NCI-H1092 (cell line): Measurements from ENCODE around the gene FLRT3.

ENCODE experiments used
- DNase-seq: peaks from one replicate; lab custom pipeline; 2025; lab: John Stamatoyannopoulos, UW

The FLRT3 gene

DNA sequence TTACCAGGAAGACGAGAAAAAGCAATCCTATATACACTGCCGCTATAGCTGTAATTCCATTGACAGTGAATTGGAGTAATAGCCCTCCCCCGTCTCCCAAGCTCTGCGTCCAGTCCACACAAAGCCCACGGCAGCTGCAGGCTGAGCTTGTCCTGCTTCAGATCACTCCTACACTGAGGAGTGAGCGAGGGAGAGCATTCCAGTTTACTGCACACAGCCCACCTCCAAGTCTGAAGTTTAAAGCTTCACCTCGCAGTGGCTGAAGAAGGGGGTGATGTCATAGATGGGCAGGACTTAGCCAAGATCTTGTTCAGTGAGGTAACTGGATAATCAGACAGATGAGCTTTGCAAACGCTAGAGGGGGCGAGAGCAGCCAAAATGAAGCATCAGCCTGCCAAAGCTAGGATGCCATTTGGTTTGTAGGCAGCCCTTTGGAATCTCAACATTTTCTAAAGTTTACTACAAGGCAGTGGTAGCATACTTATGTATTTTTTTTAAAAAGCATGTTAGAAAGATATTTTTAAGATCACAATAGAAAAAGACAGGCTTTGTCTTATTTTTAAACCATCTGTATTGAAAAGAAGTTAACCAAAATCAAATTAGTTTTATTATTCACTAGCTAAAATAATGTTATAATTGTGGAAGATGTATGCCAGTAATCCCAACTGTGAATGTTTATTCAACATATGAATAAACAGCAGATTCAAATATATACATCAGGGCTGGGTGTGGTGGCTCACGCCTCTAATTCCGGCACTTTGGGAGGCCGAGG lies at the start of gene FLRT3:
FLRT3 (minus strand) TSS at position 213 of the 772 bp plus-strand sequence. CDS start 10,106 bp downstream, outside the sequence.
- DNase-seq = peak; percentile 79

DNA sequence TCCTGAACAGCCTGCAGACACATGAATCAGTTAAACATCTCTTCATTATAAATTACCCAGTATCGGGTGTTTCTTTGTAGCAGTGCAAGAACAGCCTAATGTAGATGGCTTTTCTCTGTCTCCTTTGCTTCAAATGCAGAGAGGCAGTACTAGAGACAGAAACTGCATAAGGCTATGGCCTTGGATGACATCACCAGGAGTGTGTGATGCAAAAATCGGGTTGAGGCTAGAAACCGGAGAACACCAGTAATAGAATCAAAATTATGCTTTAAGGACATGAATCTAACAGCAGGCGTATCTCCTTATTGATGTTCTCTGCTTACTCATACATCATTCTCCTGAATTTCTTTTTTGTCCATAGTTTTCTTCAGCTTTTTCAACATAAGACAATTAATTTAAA lies 49.3 kb upstream of the FLRT3 start:
- DNase-seq = no peak

DNA sequence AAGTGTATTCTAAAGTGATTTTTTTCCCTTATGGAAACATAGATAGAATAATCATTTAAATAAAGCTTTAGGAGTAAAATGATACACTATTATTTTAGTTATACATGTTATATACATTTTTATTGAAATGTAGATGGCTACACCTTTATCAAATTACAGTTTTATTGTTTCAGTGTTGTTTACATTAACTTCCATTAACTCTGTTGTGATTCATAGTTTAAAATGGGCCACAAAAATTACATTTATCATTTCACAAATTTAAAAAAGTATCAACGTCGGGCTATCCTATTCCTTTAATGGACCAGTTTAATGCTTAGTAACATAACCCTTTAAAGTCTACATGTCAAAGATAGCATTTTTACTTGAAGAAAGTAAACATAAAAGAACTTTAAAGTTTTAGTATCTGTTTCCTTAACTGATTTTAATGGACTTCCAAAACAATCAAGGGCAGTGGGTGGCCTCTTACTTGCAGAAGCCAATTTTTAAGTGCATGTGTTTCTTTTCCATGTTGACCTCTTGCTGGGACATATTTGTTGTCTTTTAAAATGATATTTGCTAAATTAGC lies 47.8 kb upstream of the FLRT3 start:
- DNase-seq = no peak

DNA sequence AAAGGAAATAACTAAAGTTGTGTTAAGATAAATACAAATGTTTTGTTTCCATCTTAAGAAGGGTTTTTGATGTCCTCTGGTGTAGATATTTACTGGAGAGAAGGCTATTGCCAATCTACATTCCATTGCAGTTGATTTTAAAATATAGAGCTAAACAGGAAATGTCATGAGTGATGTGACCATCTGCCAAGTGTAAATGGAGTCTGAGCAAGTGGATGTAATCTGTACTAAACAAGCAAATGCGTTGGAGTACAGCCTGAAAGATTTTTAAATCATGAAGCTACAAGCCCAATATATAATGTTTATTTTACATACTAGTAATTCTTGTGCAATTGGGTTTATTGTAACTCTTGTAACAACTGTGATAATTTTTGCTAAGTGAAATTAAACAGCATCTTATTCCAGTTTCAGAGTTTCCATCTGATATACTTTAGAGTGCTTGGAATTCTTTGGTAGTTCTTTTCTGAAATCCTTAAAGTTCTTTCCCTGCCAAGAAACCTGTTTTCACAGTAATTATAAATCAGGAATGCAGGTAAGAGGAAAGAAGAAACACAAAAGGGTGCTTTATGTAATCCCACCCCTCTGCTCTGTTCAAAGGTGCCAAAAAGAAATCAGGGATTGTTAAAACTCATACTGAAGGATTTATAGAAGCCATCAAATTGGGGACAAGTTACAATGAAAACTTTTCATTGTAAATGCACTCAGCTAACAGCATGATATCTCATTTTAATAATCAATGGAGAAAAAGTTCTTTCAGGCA lies 47.2 kb upstream of the FLRT3 start:
- DNase-seq = peak; percentile 4

DNA sequence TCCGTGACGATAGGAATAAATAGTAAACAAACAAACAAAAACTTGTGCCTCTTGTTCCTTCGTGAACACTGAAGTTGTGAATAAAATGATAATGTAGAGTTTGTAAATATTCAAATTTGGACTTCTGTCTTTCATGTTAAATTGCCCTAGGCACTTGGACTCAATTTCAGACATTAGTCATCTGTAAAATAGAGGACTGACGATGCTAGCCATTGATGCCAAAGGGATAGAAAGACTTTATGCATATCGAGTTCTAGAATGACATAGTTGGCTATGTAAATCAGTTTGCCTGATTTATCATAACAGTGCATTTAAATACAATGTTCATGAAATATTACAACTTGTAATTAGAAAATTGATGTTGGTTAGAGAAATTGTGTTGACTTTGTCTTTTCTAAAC lies 45.9 kb upstream of the FLRT3 start:
- no peak for DNase-seq

- no peak for DNase-seq
Observed at GRCh38 chr20:14378326-14378725, 40.9 kb upstream of the FLRT3 start.

GRCh38 chr20:14375416-14375985 lies 38.1 kb upstream of the FLRT3 start:
- peak; percentile 82 for DNase-seq

DNA sequence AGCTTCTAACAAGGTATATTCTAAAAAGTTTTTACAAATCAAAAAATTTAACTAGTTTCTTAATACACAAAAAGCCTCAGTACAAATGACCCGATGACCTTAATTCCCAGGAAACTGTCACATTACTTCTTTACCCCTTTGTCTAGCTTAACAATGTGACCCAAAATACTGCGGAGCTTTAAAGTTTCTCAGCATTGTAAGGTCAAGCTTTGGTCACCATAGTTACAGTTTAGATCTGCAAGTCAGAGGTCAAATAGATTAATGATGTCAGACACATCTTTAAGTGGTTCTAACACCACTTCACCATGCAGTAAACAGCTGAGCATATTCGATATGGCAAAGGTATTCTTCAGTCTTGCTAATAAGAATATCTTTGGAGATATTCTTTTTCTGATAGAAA lies 36.8 kb upstream of the FLRT3 start:
- no peak for DNase-seq

DNA sequence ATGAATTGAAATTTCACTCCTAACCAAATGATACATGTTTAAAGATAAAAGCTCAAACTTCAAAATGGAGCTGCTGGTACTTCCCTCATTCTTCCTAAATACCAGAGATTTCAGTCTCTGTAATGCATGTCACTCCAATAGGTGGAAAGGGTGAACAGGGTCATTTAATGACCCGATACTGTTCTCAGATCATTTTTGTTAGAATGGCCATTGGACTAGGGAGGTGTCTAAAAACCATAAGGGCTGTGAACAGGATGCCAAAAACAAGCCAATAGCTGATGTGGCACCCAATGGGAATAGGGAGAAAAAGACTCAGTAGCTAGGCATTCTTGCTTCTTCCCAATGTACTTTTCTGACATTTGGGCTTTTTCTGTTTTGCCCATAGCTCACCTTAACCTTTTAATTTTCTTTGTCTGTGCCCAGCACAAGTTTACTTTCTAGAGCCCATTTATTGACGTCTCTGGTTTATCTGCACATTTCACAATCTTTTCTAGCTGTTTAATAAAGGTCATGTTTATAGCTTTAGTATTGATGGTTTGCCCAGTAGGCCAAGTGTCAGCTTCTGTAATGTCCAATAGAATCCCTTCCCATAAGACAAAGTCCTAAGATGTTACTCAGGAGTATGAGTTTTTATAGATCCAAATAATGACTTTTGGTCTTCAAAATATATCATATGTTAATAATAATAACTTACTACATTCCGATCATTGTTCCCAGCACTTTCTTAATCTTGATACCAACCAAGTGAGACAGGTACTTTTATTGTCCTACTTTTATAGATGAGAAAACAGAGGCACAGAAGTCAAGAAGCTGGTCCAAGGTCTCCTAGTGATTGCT lies 24.3 kb upstream of the FLRT3 start:
- no peak for DNase-seq

DNA sequence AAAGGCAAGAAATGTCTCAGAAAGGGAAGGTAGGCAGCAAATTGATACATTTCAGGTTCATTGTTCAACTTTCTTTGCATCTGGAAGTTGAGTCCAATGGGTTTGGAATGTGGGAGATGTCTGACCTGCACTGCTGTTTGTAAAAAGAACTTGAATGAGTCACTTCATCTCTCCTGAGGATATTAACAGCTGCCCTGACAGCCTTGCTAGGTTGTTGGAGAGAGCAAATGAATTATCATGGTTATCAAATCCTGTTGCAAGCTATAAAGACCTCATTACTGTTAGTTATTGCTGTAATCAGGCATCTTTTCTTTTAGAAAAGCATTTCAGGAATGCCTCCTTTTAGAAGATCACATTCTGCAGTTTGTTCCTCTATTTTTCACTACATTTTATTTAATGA lies 23.0 kb upstream of the FLRT3 start:
- DNase-seq = no peak

DNA sequence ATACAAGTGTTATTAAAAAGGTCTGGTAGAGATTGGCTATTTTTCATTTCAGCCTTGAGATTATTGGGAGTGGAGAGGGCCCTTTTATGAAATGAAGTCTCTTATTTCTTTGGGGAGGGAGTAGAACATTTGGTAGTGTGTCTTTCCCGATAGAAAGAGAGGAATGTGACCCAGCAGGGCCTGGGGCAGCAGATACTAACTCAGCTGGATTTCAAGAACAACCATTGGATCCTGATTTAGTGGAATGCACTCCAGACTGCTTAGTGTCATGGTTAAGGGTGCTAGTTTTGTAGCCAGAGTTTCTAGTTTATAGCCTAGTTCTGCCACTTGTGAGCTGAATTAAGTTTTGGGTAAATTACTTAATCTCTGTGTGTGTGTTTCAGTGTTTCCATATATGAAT lies 18.4 kb upstream of the FLRT3 start:
- no peak for DNase-seq

- no peak for DNase-seq
Observed at GRCh38 chr20:14344746-14345145, 7.3 kb upstream of the FLRT3 start.

- no peak for DNase-seq
Observed at GRCh38 chr20:14343491-14344065, 6.2 kb upstream of the FLRT3 start.

- no peak for DNase-seq
Observed at GRCh38 chr20:14342918-14343317, 5.5 kb upstream of the FLRT3 start.

GRCh38 chr20:14341801-14342200 lies 4.4 kb upstream of the FLRT3 start:
- DNase-seq = no peak

GRCh38 chr20:14336686-14337085 lies 726 bp downstream of the FLRT3 start:
- DNase-seq = no peak

DNA sequence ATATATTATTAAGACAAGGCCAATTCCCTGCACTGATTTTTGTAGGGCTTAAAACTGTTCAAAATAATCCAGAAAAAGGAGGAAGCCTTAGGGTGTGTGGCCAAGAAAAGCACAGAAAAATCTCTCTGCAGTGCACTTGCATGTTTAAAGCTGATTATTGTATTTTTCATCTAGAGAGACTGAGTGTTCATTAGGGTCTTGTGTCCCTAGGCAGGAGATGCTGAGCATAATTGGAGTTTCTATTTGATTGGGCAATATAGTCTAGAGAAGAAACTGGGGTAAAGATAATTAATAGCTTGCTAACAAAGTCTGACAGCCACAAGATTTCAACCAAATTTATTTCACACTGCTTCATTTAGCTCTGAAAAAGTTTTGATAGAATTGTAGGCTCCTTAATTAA lies 2.4 kb downstream of the FLRT3 start:
- DNase-seq = no peak

GRCh38 chr20:14334306-14334930 lies 3.0 kb downstream of the FLRT3 start:
- peak; percentile 51 for DNase-seq

DNA sequence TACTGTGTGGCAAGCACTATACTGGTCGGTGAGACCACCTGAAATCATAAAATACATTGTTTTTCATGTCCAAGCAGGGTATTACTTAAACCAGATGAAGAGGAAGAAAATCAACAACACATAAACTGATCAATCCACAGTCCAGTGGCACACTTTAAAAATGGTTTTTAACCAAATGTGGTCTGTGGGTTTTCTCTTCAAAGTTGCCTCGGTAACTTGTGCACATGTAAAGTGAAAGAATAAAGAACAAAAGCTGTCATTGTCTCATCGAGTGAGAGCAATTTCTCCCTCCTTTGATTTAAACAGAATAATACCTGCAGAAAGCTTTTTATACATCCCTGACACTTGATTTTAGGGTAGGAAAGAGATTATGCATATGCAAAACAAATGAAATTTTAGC lies 3.7 kb downstream of the FLRT3 start:
- DNase-seq = no peak

- DNase-seq = no peak
Observed at GRCh38 chr20:14332866-14333265, 4.5 kb downstream of the FLRT3 start.

- no peak for DNase-seq
Observed at GRCh38 chr20:14331646-14332045, 5.8 kb downstream of the FLRT3 start.
